ENCODE results near the gene HMMR. TPM values are rescaled to one million over a fixed set of nuclear protein-coding genes. Genes with fewer than 3 reads are reported as not detected.
A peak's percentile ranks its signal among the peaks of the same experiment; 100 is the strongest.

HMMR gene
- total RNA-seq, 3 donors from 2014 or later (not counting 1 experiment from before 2014, with no cell fraction given), result 0.42 to 0.70 (median 0.63) TPM

GRCh38 chr5:163503106-163504078, 43.0 kb downstream of the HMMR start:
- TF ChIP-seq CTCF (IDR thresholded peaks at IDR 0.05), result no peak
- ATAC-seq, result no peak
- intact Hi-C loops (cut with micrococcal nuclease), result no loop called here
- peak in 1 of 2 donors; percentile 73 for DNase-seq
- peak overlapping the region; percentile 92 for H3K4me3 ChIP-seq (ENCODE audit: low read length)
- H3K36me3 ChIP-seq (ENCODE audit: control insufficient read depth, insufficient read depth, low read length), result no peaks in the 10 kb centered on the region
- no peaks in the 10 kb centered on the region for H3K27me3 ChIP-seq (ENCODE audit: control insufficient read depth, insufficient read depth, low read length)
- peak overlapping the region; percentile 98 for H3K4me3 Mint-ChIP-seq
- H3K4me1 Mint-ChIP-seq, result peaks cover 53% of the 10 kb centered on the region in 2 donors
- H3K36me3 Mint-ChIP-seq, result no peaks in the 10 kb centered on the region
- H3K9me3 ChIP-seq (ENCODE audit: control insufficient read depth, insufficient read depth, low read length), result no peaks in the 10 kb centered on the region
- 4% methylated on average over 16 of the region's 17 CpGs for WGBS (ENCODE audit: insufficient coverage)
- H3K27ac Mint-ChIP-seq, result peak overlapping the region; percentile 99 to 100
- no peaks in the 10 kb centered on the region for H3K27me3 Mint-ChIP-seq (ENCODE audit: low read depth in 2 of 2)
- no peaks in the 10 kb centered on the region for H3K9me3 Mint-ChIP-seq
- H3K4me1 ChIP-seq (ENCODE audit: control insufficient read depth, insufficient read depth, low read length), result peaks cover 13% of the 10 kb centered on the region
- H3K27ac ChIP-seq (ENCODE audit: low read length), result peak overlapping the region; percentile 99

GRCh38 chr5:163504079-163504931, 43.9 kb downstream of the HMMR start:
- no peaks in the 10 kb centered on the region for H3K27me3 ChIP-seq (ENCODE audit: control insufficient read depth, insufficient read depth, low read length)
- TF ChIP-seq CTCF (IDR thresholded peaks at IDR 0.05), result no peak
- peaks cover 2% of the 10 kb centered on the region for H3K36me3 ChIP-seq (ENCODE audit: control insufficient read depth, insufficient read depth, low read length)
- H3K4me1 ChIP-seq (ENCODE audit: control insufficient read depth, insufficient read depth, low read length), result peaks cover 19% of the 10 kb centered on the region
- H3K4me1 Mint-ChIP-seq, result peaks cover 62 to 63% of the 10 kb centered on the region in 2 donors
- peak overlapping the region; percentile 98 for H3K4me3 Mint-ChIP-seq
- no peaks in the 10 kb centered on the region for H3K9me3 ChIP-seq (ENCODE audit: control insufficient read depth, insufficient read depth, low read length)
- intact Hi-C loops (cut with micrococcal nuclease), result no loop called here
- H3K27ac Mint-ChIP-seq, result peak overlapping the region; percentile 99 to 100
- ATAC-seq (peak in 2 of 3 donors; percentile 5 to 11), DNase-seq (peak; percentile 36 to 62)
- H3K27ac ChIP-seq (ENCODE audit: low read length), result peak overlapping the region; percentile 99
- no peaks in the 10 kb centered on the region for H3K9me3 Mint-ChIP-seq
- H3K36me3 Mint-ChIP-seq, result no peaks in the 10 kb centered on the region
- WGBS (ENCODE audit: insufficient coverage), result under 1% methylated on average over 25 of the region's 27 CpGs
- no peaks in the 10 kb centered on the region for H3K27me3 Mint-ChIP-seq (ENCODE audit: low read depth in 2 of 2)
- H3K4me3 ChIP-seq (ENCODE audit: low read length), result peak overlapping the region; percentile 92

- WGBS (ENCODE audit: insufficient coverage), result under 1% methylated on average over 7 of the region's 7 CpGs
- Histone ChIP-seq H3K27ac (ENCODE audit: low read length) (peak overlapping the region; percentile 99), H3K4me1 (ENCODE audit: control insufficient read depth, insufficient read depth, low read length) (peaks cover 20% of the 10 kb centered on the region), H3K27me3 (ENCODE audit: control insufficient read depth, insufficient read depth, low read length) (no peaks in the 10 kb centered on the region), H3K9me3 (ENCODE audit: control insufficient read depth, insufficient read depth, low read length) (no peaks in the 10 kb centered on the region), H3K4me3 (ENCODE audit: low read length) (peak overlapping the region; percentile 92), H3K36me3 (ENCODE audit: control insufficient read depth, insufficient read depth, low read length) (peaks cover 2% of the 10 kb centered on the region)
- H3K4me3 Mint-ChIP-seq, result peak overlapping the region; percentile 98
- H3K4me1 Mint-ChIP-seq, result peaks cover 68 to 70% of the 10 kb centered on the region in 2 donors
- H3K36me3 Mint-ChIP-seq, result no peaks in the 10 kb centered on the region
- peak overlapping the region; percentile 99 to 100 for H3K27ac Mint-ChIP-seq
- TF ChIP-seq CTCF (IDR thresholded peaks at IDR 0.05), result no peak
- H3K27me3 Mint-ChIP-seq (ENCODE audit: low read depth in 2 of 2), result no peaks in the 10 kb centered on the region
- intact Hi-C loops (cut with micrococcal nuclease), result loop anchor here (1.0 kb wide), 1 partner anchor 45 kb away; the partner anchor contains the start of genes HMMR and NUDCD2
- DNase-seq (no peak), ATAC-seq (no peak)
- H3K9me3 Mint-ChIP-seq, result no peaks in the 10 kb centered on the region
Observed at GRCh38 chr5:163505049-163505367, 44.6 kb downstream of the HMMR start.

Measured in natural killer cell (primary cell).